ENCODE measurements around the gene PAPPA. TPM values are rescaled to one million over a fixed set of nuclear protein-coding genes. Genes with fewer than 3 reads are reported as not detected.
A peak's percentile ranks its signal among the peaks of the same experiment; 100 is the strongest.

The PAPPA gene
- total RNA-seq, 1 donor from 2014 or later: 1.3 TPM

- Histone ChIP-seq H3K4me3 (ENCODE audit: low read depth, low read length) (no peak overlapping the region), H3K36me3 (ENCODE audit: control insufficient read depth, insufficient read depth, low read length) (no peaks in the 10 kb centered on the region), H3K27me3 (ENCODE audit: control insufficient read depth, insufficient read depth, low read length) (no peaks in the 10 kb centered on the region)
- TF ChIP-seq CTCF (IDR thresholded peaks at IDR 0.05; ENCODE audit: insufficient read depth, low read length, severe bottlenecking): no peak
- FAIRE-seq (no peak), DNase-seq (ENCODE audit: low read depth) (no peak)
These were observed 76.6 kb downstream of the PAPPA start for GRCh38 chr9:116230051-116230632.

GRCh38 chr9:116232424-116233159 is 79.0 kb downstream of the PAPPA start:
- H3K4me3 ChIP-seq (ENCODE audit: low read depth, low read length): no peak overlapping the region
- peak; percentile 63 for DNase-seq (ENCODE audit: low read depth)
- no peaks in the 10 kb centered on the region for H3K27me3 ChIP-seq (ENCODE audit: control insufficient read depth, insufficient read depth, low read length)
- no peak for TF ChIP-seq CTCF (IDR thresholded peaks at IDR 0.05; ENCODE audit: insufficient read depth, low read length, severe bottlenecking)
- FAIRE-seq: peak; percentile 62
- no peaks in the 10 kb centered on the region for H3K36me3 ChIP-seq (ENCODE audit: control insufficient read depth, insufficient read depth, low read length)

- H3K4me3 ChIP-seq (ENCODE audit: low read depth, low read length): no peak overlapping the region
- no peak for TF ChIP-seq CTCF (IDR thresholded peaks at IDR 0.05; ENCODE audit: insufficient read depth, low read length, severe bottlenecking)
- no peaks in the 10 kb centered on the region for H3K27me3 ChIP-seq (ENCODE audit: control insufficient read depth, insufficient read depth, low read length)
- DNase-seq (ENCODE audit: low read depth) (no peak), FAIRE-seq (no peak)
- no peaks in the 10 kb centered on the region for H3K36me3 ChIP-seq (ENCODE audit: control insufficient read depth, insufficient read depth, low read length)
These were observed 79.6 kb downstream of the PAPPA start for GRCh38 chr9:116233160-116233530.

GRCh38 chr9:116234081-116234480 is 80.5 kb downstream of the PAPPA start:
- DNase-seq (ENCODE audit: low read depth) (peak; percentile 77), FAIRE-seq (no peak)

GRCh38 chr9:116236979-116237378 is 83.4 kb downstream of the PAPPA start:
- no peak for DNase-seq (ENCODE audit: low read depth)
- no peak for FAIRE-seq

More at GRCh38 chr9:116234081-116234480, 80.5 kb downstream of the PAPPA start:
- no peaks in the 10 kb centered on the region for H3K36me3 ChIP-seq (ENCODE audit: control insufficient read depth, insufficient read depth, low read length)
- no peak overlapping the region for H3K4me3 ChIP-seq (ENCODE audit: low read depth, low read length)
- TF ChIP-seq CTCF (IDR thresholded peaks at IDR 0.05; ENCODE audit: insufficient read depth, low read length, severe bottlenecking): no peak
- no peaks in the 10 kb centered on the region for H3K27me3 ChIP-seq (ENCODE audit: control insufficient read depth, insufficient read depth, low read length)

More at GRCh38 chr9:116236979-116237378, 83.4 kb downstream of the PAPPA start:
- Histone ChIP-seq H3K4me3 (ENCODE audit: low read depth, low read length) (no peak overlapping the region), H3K27me3 (ENCODE audit: control insufficient read depth, insufficient read depth, low read length) (no peaks in the 10 kb centered on the region), H3K36me3 (ENCODE audit: control insufficient read depth, insufficient read depth, low read length) (no peaks in the 10 kb centered on the region)
- no peak for TF ChIP-seq CTCF (IDR thresholded peaks at IDR 0.05; ENCODE audit: insufficient read depth, low read length, severe bottlenecking)
